HG03103 (cell line): ENCODE measurements around the gene SACM1L.

Experiments used
- ATAC-seq: cut with Tn5 transposase; IDR thresholded peaks from one replicate; pipeline ENCODE4 v1.9.1; 2021; ENCODE audit warnings: low read depth; ENCODE audit not compliant: unreplicated experiment

Gene SACM1L

GRCh38 chr3:45781271-45781670 lies 92.1 kb downstream of the SACM1L start:
- ATAC-seq: no peak

- no peak for ATAC-seq
These were observed 92.6 kb downstream of the SACM1L start for GRCh38 chr3:45781841-45782240.

- no peak for ATAC-seq
These were observed 93.2 kb downstream of the SACM1L start for GRCh38 chr3:45782381-45782780.

GRCh38 chr3:45783667-45784066 lies 94.5 kb downstream of the SACM1L start:
- ATAC-seq: no peak

GRCh38 chr3:45785605-45786150 lies 96.5 kb downstream of the SACM1L start:
- ATAC-seq: no peak

GRCh38 chr3:45786801-45787495 lies 97.8 kb downstream of the SACM1L start:
- no peak for ATAC-seq

GRCh38 chr3:45787551-45787950 lies 98.4 kb downstream of the SACM1L start:
- no peak for ATAC-seq

GRCh38 chr3:45789235-45789812 lies 100.1 kb downstream of the SACM1L start:
- ATAC-seq: no peak

- ATAC-seq: no peak
These were observed 101.4 kb downstream of the SACM1L start for GRCh38 chr3:45790596-45790995.

GRCh38 chr3:45792036-45792435 lies 102.8 kb downstream of the SACM1L start:
- no peak for ATAC-seq

GRCh38 chr3:45792516-45793172 lies 103.4 kb downstream of the SACM1L start:
- no peak for ATAC-seq

GRCh38 chr3:45793482-45794176 lies 104.4 kb downstream of the SACM1L start:
- ATAC-seq: no peak

GRCh38 chr3:45794177-45794560 lies 105.0 kb downstream of the SACM1L start:
- ATAC-seq: no peak

- no peak for ATAC-seq
These were observed 105.5 kb downstream of the SACM1L start for GRCh38 chr3:45794660-45795059.
